Astrocyte of the spinal cord (primary cell): ENCODE data around the gene MFN1.

Source experiments
- DNase-seq: peaks from one replicate; pipeline ENCODE4 v3.0.0; 2011; ENCODE audit warnings: low read depth, low spot score
- H3K4me3 ChIP-seq: 2 replicates; pipeline ENCODE4 v1.5.1; 2011; ENCODE audit warnings: low read depth, mild to moderate bottlenecking, low read length, moderate library complexity
- in situ Hi-C: cut with HindIII; loops from 2 replicates; pipeline ENCODE4 v1.10.0; 2017; ENCODE audit warnings: low sequenced_read_pairs
- TF ChIP-seq, protein P1 (sequence below): IDR thresholded peaks from 2 replicates; pipeline ENCODE4 v1.5.1; 2012; ENCODE audit warnings: low read depth, mild to moderate bottlenecking, low read length, inconsistent platforms

Gene MFN1

DNA sequence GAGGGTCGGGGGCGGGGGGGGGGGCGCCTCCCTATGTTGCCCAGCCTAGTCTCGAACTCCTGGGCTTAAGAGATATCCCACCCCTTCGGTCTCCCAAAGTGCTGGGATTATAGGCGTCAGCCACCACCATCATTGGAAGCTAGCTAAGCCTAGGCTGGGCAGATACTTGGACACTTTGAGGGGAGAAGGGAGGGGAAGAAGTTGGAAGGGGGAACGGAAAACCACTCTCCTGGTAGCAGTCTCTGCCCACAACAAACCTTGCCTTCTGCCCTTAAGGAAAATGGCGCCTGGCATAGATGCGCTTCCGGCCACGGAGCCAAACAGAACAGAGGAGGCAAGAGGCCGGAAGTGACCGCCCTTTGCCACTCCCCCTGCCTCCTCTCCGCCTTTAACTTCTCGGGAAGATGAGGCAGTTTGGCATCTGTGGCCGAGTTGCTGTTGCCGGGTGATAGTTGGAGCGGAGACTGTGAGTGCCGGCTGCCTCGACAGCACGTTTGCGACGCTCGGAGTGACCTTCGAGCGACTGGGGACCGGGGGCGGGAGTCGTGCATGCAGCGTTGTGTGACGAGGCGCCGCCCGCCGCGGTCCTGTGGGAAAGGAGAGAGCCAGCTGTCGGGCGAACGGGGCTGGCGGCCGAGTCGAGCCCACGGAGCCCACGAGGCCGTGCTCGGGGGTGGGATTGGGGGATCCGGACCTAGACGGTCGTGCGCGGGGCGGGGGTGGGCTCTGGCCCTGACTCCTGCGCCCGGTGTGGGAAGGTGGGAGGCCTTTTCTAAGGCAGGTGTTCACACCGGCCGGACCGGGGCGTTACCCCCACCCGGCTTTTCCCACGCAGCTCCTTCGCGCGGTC, at the start of gene MFN1:
Gene MFN1, plus strand, starts transcription at position 365 of the 850 bp plus-strand sequence. CDS start 1,143 bp downstream, outside the sequence.
- in situ Hi-C loops: no loop called here
- TF ChIP-seq, protein P1, sequence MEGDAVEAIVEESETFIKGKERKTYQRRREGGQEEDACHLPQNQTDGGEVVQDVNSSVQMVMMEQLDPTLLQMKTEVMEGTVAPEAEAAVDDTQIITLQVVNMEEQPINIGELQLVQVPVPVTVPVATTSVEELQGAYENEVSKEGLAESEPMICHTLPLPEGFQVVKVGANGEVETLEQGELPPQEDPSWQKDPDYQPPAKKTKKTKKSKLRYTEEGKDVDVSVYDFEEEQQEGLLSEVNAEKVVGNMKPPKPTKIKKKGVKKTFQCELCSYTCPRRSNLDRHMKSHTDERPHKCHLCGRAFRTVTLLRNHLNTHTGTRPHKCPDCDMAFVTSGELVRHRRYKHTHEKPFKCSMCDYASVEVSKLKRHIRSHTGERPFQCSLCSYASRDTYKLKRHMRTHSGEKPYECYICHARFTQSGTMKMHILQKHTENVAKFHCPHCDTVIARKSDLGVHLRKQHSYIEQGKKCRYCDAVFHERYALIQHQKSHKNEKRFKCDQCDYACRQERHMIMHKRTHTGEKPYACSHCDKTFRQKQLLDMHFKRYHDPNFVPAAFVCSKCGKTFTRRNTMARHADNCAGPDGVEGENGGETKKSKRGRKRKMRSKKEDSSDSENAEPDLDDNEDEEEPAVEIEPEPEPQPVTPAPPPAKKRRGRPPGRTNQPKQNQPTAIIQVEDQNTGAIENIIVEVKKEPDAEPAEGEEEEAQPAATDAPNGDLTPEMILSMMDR: no peak
- peak within 1 kb of the TSS; percentile 59 for H3K4me3 ChIP-seq
- DNase-seq: peak; percentile 96

DNA sequence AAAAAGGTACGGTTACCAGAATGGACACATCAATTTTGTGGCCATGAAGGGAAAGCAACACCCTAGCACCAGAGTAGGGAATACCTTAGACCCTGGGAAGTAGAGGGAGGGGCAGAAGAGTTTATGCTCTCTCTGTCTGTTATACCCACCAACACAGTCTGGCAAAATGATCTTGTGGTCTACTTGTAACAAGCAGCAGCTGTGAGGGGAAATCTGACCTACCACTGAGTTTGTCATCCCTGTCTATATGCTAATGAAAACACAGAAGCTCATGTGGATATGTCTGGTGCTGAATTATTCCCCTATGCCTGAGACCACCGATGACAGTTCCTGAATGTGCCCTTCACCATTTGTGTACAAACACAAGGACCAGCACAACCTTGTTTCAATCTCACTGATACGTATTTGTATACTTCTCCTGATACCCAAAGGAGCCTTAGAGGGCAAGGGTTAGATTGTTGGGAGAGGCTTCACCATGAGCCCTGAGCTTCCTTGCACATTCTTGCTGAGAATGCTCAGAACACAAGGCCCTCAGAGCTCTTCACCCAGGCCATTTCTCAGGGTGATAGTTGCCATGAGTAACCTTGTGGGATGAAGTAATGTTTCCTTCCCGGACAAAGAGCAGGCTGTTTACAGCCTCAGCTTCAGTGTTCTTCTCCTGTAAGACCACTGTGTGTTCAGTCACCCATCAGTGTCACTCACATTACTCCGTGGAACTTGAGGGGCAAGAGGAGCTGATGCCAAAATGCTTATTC, 49.4 kb upstream of the MFN1 start:
- in situ Hi-C loops: no loop called here
- TF ChIP-seq, protein P1: no peak
- peak; percentile 20 for DNase-seq
- H3K4me3 ChIP-seq: no peak overlapping the region

DNA sequence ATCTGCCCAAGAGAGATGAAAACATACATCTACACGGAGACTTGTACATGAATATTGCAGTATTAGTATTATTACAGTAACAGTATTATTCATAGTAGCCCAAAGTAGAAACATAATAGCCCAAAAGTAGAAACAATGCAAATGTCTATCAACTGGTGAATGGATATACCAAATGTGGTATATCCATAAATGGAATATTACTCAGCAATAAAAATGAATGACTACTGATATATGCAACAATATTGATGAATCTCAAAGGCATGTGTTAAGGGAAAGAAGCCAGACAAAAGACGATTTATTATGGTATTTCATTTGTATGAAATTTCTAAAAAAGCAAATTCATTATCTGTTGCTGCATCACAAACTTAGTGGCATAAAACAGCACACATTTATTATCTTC, 48.2 kb upstream of the MFN1 start:
- DNase-seq: no peak
- in situ Hi-C loops: no loop called here
- H3K4me3 ChIP-seq: no peak overlapping the region

DNA sequence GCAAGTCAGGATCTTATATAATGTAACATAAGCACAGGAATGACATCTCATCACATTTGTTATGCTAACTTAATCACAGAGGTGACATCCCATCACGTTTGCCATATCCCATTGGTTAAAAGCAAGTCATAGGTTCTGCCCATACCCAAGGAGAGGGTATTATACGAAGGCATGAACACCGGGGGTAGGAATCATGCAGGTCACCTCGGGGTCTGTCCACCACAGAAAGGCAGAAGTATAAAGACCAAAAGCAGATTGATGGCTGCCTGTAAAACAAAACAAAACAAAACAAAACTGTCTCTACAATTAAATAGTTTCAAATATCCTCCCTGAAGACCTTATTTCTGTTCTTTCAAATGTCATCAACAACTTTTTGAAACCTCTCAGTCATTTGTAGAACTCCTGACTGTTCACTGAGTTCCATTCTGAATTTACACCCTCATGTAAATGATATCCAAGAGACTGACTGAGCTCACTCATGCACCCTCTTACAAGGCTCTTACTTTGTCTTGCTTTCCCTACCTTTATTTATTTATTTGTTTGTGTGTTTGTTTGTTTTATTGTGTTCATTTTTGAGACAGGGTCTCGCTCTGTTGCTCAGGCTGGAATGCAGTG, 47.4 kb upstream of the MFN1 start:
- TF ChIP-seq, protein P1: no peak
- no peak for DNase-seq
- H3K4me3 ChIP-seq: no peak overlapping the region
- in situ Hi-C loops: loop anchor here (25.0 kb wide), 1 partner anchor 163 kb away; the partner anchor contains the start of gene PIK3CA

More for the DNA sequence above, 48.2 kb upstream of the MFN1 start:
- TF ChIP-seq, protein P1: no peak

DNA sequence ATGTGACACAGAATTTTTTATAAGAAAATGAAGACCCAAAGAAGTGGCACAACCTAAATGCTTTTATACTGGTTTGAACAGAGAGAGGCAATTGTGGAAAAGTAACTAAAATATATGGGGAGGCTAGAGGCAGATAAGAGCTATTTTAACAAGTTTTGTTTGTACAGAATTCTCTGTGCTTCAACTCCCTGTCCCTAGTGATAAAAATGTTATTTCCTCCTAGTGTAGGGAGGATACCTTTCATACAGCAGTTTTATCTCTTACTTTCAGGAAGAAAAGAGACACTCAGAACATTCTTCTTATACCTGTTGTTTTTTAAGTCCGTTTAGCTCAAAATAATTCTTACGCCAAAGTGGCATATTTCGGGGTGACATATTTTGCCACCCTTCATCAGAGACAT, 45.9 kb upstream of the MFN1 start:
- DNase-seq: no peak
- TF ChIP-seq, protein P1: no peak
- no peak overlapping the region for H3K4me3 ChIP-seq
- in situ Hi-C loops: loop anchor here (25.0 kb wide), 1 partner anchor 164 kb away; the partner anchor contains the start of gene PIK3CA

DNA sequence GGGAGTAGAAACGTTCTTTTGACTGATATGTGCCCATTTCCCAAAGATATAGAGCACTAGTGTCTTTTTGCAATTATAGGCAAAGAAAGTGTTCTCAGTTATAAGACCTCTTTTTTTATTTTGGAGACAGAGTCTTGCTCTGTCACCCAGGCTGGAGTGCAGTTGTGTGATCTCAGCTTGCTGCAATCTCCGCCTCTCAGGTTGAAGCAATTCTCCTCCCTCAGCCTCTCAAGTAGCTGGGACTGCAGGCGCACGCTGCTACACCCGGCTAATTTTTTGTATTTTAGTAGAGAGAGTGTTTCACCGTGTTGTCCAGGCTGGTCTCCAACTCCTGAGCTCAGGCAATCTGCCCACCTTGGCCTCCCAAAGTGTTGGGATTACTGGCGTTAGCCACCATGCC, 45.4 kb upstream of the MFN1 start:
- no peak overlapping the region for H3K4me3 ChIP-seq
- in situ Hi-C loops: loop anchor here (25.0 kb wide), 1 partner anchor 165 kb away; the partner anchor contains the start of gene PIK3CA
- TF ChIP-seq, protein P1: no peak
- no peak for DNase-seq
